PFSK-1 (cell line): ENCODE measurements around the gene EPHA5.

ENCODE experiments used
- FOXP2 ChIP-seq: optimal IDR thresholded peaks from 2 replicates; pipeline ENCODE3; 2011; ENCODE audit warnings: borderline replicate concordance, control low read depth, inconsistent platforms; ENCODE audit not compliant: insufficient read depth; ENCODE audit errors: extremely low read length, extremely low read depth
- POLR2AphosphoS5 ChIP-seq: IDR thresholded peaks from 2 replicates; pipeline ENCODE4 v1.6.1; 2012; ENCODE audit warnings: low read depth, mild to moderate bottlenecking, control low read depth, low read length, moderate library complexity
- REST ChIP-seq, 2 experiments: IDR thresholded peaks; 2 replicates each; pipeline versions ENCODE4 v1.6.1 to v1.8.0; 2011 to 2012; ENCODE audit warnings: low read depth in 2 of 2, low read length in 2 of 2, control low read depth in 1 of 2, inconsistent platforms in 1 of 2, mild to moderate bottlenecking in 1 of 2, moderate library complexity in 1 of 2; ENCODE audit not compliant: insufficient read depth in 1 of 2
- SIN3A ChIP-seq: IDR thresholded peaks from 2 replicates; pipeline ENCODE4 v1.6.1; 2012; ENCODE audit warnings: mild to moderate bottlenecking, low read length, moderate library complexity, borderline replicate concordance; ENCODE audit not compliant: insufficient read depth
- TAF1 ChIP-seq: IDR thresholded peaks from 2 replicates; pipeline ENCODE4 v1.6.1; 2012; ENCODE audit warnings: low read length, control low read depth, borderline replicate concordance; ENCODE audit not compliant: insufficient read depth

Gene EPHA5

DNA sequence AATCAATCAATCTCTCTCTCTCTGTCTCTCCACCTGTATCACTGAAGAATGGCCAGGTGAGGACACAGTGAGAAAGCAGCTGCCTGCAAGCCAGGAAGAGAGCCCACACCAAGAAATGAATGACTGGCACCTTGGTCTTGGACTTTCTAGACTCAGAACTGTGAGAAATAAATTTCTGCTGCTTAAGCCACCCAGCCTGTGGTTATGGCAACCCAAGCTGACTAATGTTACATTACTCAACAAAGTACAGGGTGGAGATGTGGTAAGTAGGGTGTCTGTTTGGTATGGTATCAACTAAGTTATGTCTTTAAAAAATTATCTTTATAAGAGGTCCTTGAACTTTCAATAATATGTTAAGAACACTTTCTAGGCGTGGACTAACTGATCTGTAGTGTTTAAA, 159.3 kb downstream of the EPHA5 start:
- TF ChIP-seq REST (IDR thresholded peaks at IDR 0.05; ENCODE audit: insufficient read depth in 1 of 2, low read depth in 2 of 2, low read length in 2 of 2): no peak
- no peak for TF ChIP-seq POLR2AphosphoS5
- TF ChIP-seq FOXP2: no peak
- no peak for TF ChIP-seq SIN3A
- no peak for TF ChIP-seq TAF1

- TF ChIP-seq POLR2AphosphoS5: no peak
- no peak for TF ChIP-seq REST (IDR thresholded peaks at IDR 0.05; ENCODE audit: insufficient read depth in 1 of 2, low read depth in 2 of 2, low read length in 2 of 2)
- TF ChIP-seq FOXP2: no peak
- TF ChIP-seq SIN3A: no peak
Observed at GRCh38 chr4:65508168-65508567, 162.1 kb downstream of the EPHA5 start.

GRCh38 chr4:65502131-65502701, 168.1 kb downstream of the EPHA5 start:
- no peak for TF ChIP-seq FOXP2
- TF ChIP-seq TAF1: no peak
- no peak for TF ChIP-seq REST (IDR thresholded peaks at IDR 0.05; ENCODE audit: insufficient read depth in 1 of 2, low read depth in 2 of 2, low read length in 2 of 2)
- no peak for TF ChIP-seq POLR2AphosphoS5
- no peak for TF ChIP-seq SIN3A

GRCh38 chr4:65498606-65499005, 171.7 kb downstream of the EPHA5 start:
- TF ChIP-seq TAF1 (no peak), REST (IDR thresholded peaks at IDR 0.05; ENCODE audit: insufficient read depth in 1 of 2, low read depth in 2 of 2, low read length in 2 of 2) (no peak), POLR2AphosphoS5 (no peak), SIN3A (no peak), FOXP2 (no peak)

DNA sequence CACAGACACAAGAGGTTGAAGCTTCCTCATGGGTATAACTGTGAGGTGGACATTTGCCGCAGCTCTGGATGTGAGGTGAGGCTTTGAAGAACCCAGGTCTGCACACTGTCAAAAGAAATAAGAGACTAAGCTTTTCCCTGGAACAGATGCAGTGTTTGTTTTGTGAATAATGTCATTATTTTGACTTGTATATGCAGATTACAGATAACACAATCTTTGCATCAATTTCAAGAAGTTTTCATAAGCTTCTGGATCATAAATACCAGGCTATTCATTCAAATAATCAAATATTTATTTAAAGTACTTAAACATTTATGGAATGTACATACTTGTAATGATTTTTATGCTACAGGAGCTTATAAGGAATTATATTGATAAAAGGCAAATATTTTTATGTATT, 174.8 kb downstream of the EPHA5 start:
- TF ChIP-seq SIN3A (no peak), TAF1 (no peak), POLR2AphosphoS5 (no peak), REST (IDR thresholded peaks at IDR 0.05; ENCODE audit: insufficient read depth in 1 of 2, low read depth in 2 of 2, low read length in 2 of 2) (no peak), FOXP2 (no peak)
